GM12878 (cell line): ENCODE measurements around the gene CLASRP.

Experiments
- ASH2L ChIP-seq: fragments of 300-600, 200-600 bp; sonication (generic); IDR thresholded peaks from 2 replicates; pipeline ENCODE4 v1.6.1; 2017; ENCODE audit warnings: low read depth, mild to moderate bottlenecking, borderline replicate concordance
- BRCA1 ChIP-seq: IDR thresholded peaks from 2 replicates; pipeline ENCODE4 v1.6.1; 2011; ENCODE audit warnings: low read depth, low read length, improper control_type of control experiment
- CHD1 ChIP-seq: IDR thresholded peaks from 2 replicates; pipeline ENCODE4 v1.6.1; 2012; ENCODE audit warnings: low read depth, low read length, improper control_type of control experiment
- EP300 ChIP-seq, 2 experiments: fragments of 150-350 bp in 1 of 2; IDR thresholded peaks; 2 replicates each; pipeline ENCODE4 v1.6.1; 2011 to 2012; ENCODE audit warnings: low read depth in 2 of 2, low read length in 2 of 2, borderline replicate concordance in 1 of 2, improper control_type of control experiment in 1 of 2, inconsistent platforms in 1 of 2; ENCODE audit not compliant: control insufficient read depth in 1 of 2
- POLR2A ChIP-seq: IDR thresholded peaks from 2 replicates; pipeline ENCODE4 v1.6.1; 2011; ENCODE audit warnings: low read depth, mild to moderate bottlenecking, low read length
- TF ChIP-seq, protein P1 (sequence below), 3 experiments: IDR thresholded peaks in 2 of 3; conservative IDR thresholded peaks in 1 of 3; 2 replicates each; pipeline ENCODE4 v1.5.1; 2011; ENCODE audit warnings: low read depth in 3 of 3, low read length in 3 of 3, mild to moderate bottlenecking in 3 of 3, control low read depth in 2 of 3, moderate library complexity in 2 of 3, inconsistent platforms in 1 of 3, mixed read lengths in 1 of 3; ENCODE audit not compliant: control insufficient read depth in 2 of 3, insufficient read depth in 1 of 3; ENCODE audit errors: extremely low read depth in 1 of 3
- TF ChIP-seq, protein P2 (sequence below): fragments of 450-650 bp; IDR thresholded peaks from 2 replicates; pipeline ENCODE4 v1.6.1; 2017; ENCODE audit warnings: antibody characterized with exemption, mild to moderate bottlenecking, moderate library complexity
- TF ChIP-seq, protein P3 (sequence below): fragments of 450-650 bp; IDR thresholded peaks from 2 replicates; pipeline ENCODE4 v1.6.1; 2017; ENCODE audit warnings: mild to moderate bottlenecking, low read depth, inconsistent platforms; ENCODE audit not compliant: poor library complexity, severe bottlenecking
- TF ChIP-seq, protein P4 (sequence below): IDR thresholded peaks from 2 replicates; pipeline ENCODE4 v1.6.1; 2012; ENCODE audit warnings: low read length, inconsistent platforms

DNA sequence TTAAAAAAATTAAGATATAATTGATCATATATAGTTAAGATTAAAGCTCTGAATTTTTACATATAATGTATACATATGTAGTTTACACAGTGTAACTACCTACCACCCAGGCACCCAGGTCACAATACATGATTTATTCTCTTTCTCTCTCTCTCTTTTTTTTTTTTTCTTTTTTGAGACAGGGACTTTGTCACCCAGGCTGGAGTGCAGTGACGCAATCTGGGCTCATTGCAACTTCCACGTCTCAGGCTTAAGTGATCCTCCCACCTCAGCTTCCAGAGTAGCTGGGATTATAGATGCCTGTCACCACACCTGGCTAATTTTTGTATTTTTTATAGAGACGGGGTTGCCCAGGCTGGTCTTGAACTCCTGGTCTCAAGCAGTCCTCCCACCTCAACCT is 18.8 kb upstream of the CLASRP start:
- TF ChIP-seq, protein P1, sequence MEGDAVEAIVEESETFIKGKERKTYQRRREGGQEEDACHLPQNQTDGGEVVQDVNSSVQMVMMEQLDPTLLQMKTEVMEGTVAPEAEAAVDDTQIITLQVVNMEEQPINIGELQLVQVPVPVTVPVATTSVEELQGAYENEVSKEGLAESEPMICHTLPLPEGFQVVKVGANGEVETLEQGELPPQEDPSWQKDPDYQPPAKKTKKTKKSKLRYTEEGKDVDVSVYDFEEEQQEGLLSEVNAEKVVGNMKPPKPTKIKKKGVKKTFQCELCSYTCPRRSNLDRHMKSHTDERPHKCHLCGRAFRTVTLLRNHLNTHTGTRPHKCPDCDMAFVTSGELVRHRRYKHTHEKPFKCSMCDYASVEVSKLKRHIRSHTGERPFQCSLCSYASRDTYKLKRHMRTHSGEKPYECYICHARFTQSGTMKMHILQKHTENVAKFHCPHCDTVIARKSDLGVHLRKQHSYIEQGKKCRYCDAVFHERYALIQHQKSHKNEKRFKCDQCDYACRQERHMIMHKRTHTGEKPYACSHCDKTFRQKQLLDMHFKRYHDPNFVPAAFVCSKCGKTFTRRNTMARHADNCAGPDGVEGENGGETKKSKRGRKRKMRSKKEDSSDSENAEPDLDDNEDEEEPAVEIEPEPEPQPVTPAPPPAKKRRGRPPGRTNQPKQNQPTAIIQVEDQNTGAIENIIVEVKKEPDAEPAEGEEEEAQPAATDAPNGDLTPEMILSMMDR (IDR thresholded peaks at IDR 0.05 in 2 of 3, conservative IDR thresholded peaks at IDR 0.05 in 1 of 3; ENCODE audit: control insufficient read depth in 2 of 3, extremely low read depth in 1 of 3, insufficient read depth in 1 of 3, low read depth in 3 of 3, low read length in 3 of 3) = no peak
- TF ChIP-seq, protein P2, sequence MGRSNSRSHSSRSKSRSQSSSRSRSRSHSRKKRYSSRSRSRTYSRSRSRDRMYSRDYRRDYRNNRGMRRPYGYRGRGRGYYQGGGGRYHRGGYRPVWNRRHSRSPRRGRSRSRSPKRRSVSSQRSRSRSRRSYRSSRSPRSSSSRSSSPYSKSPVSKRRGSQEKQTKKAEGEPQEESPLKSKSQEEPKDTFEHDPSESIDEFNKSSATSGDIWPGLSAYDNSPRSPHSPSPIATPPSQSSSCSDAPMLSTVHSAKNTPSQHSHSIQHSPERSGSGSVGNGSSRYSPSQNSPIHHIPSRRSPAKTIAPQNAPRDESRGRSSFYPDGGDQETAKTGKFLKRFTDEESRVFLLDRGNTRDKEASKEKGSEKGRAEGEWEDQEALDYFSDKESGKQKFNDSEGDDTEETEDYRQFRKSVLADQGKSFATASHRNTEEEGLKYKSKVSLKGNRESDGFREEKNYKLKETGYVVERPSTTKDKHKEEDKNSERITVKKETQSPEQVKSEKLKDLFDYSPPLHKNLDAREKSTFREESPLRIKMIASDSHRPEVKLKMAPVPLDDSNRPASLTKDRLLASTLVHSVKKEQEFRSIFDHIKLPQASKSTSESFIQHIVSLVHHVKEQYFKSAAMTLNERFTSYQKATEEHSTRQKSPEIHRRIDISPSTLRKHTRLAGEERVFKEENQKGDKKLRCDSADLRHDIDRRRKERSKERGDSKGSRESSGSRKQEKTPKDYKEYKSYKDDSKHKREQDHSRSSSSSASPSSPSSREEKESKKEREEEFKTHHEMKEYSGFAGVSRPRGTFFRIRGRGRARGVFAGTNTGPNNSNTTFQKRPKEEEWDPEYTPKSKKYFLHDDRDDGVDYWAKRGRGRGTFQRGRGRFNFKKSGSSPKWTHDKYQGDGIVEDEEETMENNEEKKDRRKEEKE = no peak
- TF ChIP-seq, protein P3, sequence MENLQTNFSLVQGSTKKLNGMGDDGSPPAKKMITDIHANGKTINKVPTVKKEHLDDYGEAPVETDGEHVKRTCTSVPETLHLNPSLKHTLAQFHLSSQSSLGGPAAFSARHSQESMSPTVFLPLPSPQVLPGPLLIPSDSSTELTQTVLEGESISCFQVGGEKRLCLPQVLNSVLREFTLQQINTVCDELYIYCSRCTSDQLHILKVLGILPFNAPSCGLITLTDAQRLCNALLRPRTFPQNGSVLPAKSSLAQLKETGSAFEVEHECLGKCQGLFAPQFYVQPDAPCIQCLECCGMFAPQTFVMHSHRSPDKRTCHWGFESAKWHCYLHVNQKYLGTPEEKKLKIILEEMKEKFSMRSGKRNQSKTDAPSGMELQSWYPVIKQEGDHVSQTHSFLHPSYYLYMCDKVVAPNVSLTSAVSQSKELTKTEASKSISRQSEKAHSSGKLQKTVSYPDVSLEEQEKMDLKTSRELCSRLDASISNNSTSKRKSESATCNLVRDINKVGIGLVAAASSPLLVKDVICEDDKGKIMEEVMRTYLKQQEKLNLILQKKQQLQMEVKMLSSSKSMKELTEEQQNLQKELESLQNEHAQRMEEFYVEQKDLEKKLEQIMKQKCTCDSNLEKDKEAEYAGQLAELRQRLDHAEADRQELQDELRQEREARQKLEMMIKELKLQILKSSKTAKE = no peak
- no peak for TF ChIP-seq BRCA1
- TF ChIP-seq, protein P4, sequence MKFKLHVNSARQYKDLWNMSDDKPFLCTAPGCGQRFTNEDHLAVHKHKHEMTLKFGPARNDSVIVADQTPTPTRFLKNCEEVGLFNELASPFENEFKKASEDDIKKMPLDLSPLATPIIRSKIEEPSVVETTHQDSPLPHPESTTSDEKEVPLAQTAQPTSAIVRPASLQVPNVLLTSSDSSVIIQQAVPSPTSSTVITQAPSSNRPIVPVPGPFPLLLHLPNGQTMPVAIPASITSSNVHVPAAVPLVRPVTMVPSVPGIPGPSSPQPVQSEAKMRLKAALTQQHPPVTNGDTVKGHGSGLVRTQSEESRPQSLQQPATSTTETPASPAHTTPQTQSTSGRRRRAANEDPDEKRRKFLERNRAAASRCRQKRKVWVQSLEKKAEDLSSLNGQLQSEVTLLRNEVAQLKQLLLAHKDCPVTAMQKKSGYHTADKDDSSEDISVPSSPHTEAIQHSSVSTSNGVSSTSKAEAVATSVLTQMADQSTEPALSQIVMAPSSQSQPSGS = no peak
- no peak for TF ChIP-seq ASH2L
- no peak for TF ChIP-seq POLR2A
- no peak for TF ChIP-seq CHD1
- no peak for TF ChIP-seq EP300 (IDR thresholded peaks at IDR 0.05; ENCODE audit: borderline replicate concordance in 1 of 2, control insufficient read depth in 1 of 2, low read depth in 2 of 2, low read length in 2 of 2)
